WTC11 (cell line): Measurements from ENCODE around the gene SND1. TPM values are rescaled to one million over a fixed set of nuclear protein-coding genes. Genes with fewer than 3 reads are reported as not detected.

Experiments
- ATAC-seq: fragments of 200-7000 bp; cut with Tn5 transposase; 2 replicates; pipeline ENCODE4 v1.10.0; 2021; ENCODE audit warnings: mild to moderate bottlenecking, moderate library complexity
- CTCF ChIA-PET: fragments of 300-600 bp; sonication (Branson Sonifier 250); formaldehyde crosslinking; loops from one replicate; lab custom pipeline; 2021; ENCODE audit warnings: antibody characterized with exemption; lab: Charles Lee
- POLR2A ChIA-PET: fragments of 350-600 bp; sonication (Branson Sonifier 250); formaldehyde crosslinking; loops from one replicate; lab custom pipeline; 2021; ENCODE audit warnings: antibody characterized with exemption; lab: Charles Lee
- DNase-seq: peaks from one replicate; pipeline ENCODE4 v3.0.0; 2021; ENCODE audit warnings: low spot score
- H3K27ac Mint-ChIP-seq: 2 replicates; pipeline ENCODE4 v1.8.0; 2021; ENCODE audit warnings: mixed read lengths
- H3K27me3 Mint-ChIP-seq: 2 replicates; pipeline ENCODE4 v1.8.0; 2021; ENCODE audit warnings: low read depth, mild to moderate bottlenecking, moderate library complexity, mixed read lengths
- H3K36me3 Mint-ChIP-seq: 2 replicates; pipeline ENCODE4 v1.8.0; 2021; ENCODE audit warnings: mixed read lengths
- H3K4me1 Mint-ChIP-seq: 2 replicates; pipeline ENCODE4 v1.8.0; 2022; ENCODE audit warnings: mixed read lengths
- H3K4me3 Mint-ChIP-seq: 2 replicates; pipeline ENCODE4 v1.8.0; 2021; ENCODE audit warnings: mild to moderate bottlenecking, moderate library complexity, mixed read lengths
- H3K9me3 Mint-ChIP-seq: 2 replicates; pipeline ENCODE4 v1.8.0; 2021; ENCODE audit warnings: mixed read lengths
- AFF4 ChIP-seq: sonication (generic); formaldehyde crosslinking; IDR thresholded peaks from 2 replicates; pipeline ENCODE4 v1.8.1; 2023; ENCODE audit warnings: mild to moderate bottlenecking, missing genetic modification reagents, borderline replicate concordance
- CREB1 ChIP-seq: sonication (generic); formaldehyde crosslinking; IDR thresholded peaks from 2 replicates; pipeline ENCODE4 v1.8.0; 2023; ENCODE audit warnings: mild to moderate bottlenecking, missing genetic modification reagents
- CTCF ChIP-seq: fragments of 200-600 bp; IDR thresholded peaks from 2 replicates; pipeline ENCODE4 v1.8.0; 2022; ENCODE audit warnings: antibody characterized with exemption
- GABPB1 ChIP-seq: sonication (generic); formaldehyde crosslinking; IDR thresholded peaks from 2 replicates; pipeline ENCODE4 v1.8.1; 2023; ENCODE audit warnings: mild to moderate bottlenecking, missing genetic modification reagents
- GRHL2 ChIP-seq: fragments of 250-450 bp; sonication (Bioruptor Pico); IDR thresholded peaks from 2 replicates; pipeline ENCODE4 v1.8.0; 2022; ENCODE audit warnings: mild to moderate bottlenecking, moderate library complexity; ENCODE audit not compliant: insufficient replicate concordance, severe bottlenecking
- HMGA2 ChIP-seq: fragments of 250-450 bp; sonication (Bioruptor Pico); IDR thresholded peaks from 2 replicates; pipeline ENCODE4 v1.4.0; 2021; ENCODE audit warnings: mild to moderate bottlenecking, moderate library complexity
- HMGXB4 ChIP-seq: sonication (generic); formaldehyde crosslinking; IDR thresholded peaks from 2 replicates; pipeline ENCODE4 v1.8.1; 2023; ENCODE audit warnings: mild to moderate bottlenecking, moderate library complexity, missing genetic modification reagents
- IRF2 ChIP-seq: sonication (generic); formaldehyde crosslinking; IDR thresholded peaks from 2 replicates; pipeline ENCODE4 v1.8.0; 2022; ENCODE audit warnings: low read depth, missing genetic modification reagents, borderline replicate concordance
- NFE2L1 ChIP-seq: sonication (generic); formaldehyde crosslinking; IDR thresholded peaks from 2 replicates; pipeline ENCODE4 v1.8.1; 2023; ENCODE audit warnings: missing genetic modification reagents
- NFYB ChIP-seq: sonication (generic); formaldehyde crosslinking; conservative IDR thresholded peaks from 2 replicates; pipeline ENCODE4 v1.8.0; 2022; ENCODE audit warnings: low read depth, missing genetic modification reagents
- PRDM15 ChIP-seq: sonication (generic); formaldehyde crosslinking; IDR thresholded peaks from 2 replicates; pipeline ENCODE4 v1.8.0; 2022; ENCODE audit warnings: missing genetic modification reagents
- TEAD1 ChIP-seq: sonication (generic); formaldehyde crosslinking; IDR thresholded peaks from 2 replicates; pipeline ENCODE4 v1.8.0; 2022; ENCODE audit warnings: mild to moderate bottlenecking, missing genetic modification reagents
- ZNF232 ChIP-seq: sonication (generic); formaldehyde crosslinking; IDR thresholded peaks from 2 replicates; pipeline ENCODE4 v1.8.0; 2022; ENCODE audit warnings: mild to moderate bottlenecking, missing genetic modification reagents
- ZNF317 ChIP-seq: sonication (generic); formaldehyde crosslinking; IDR thresholded peaks from 2 replicates; pipeline ENCODE4 v1.8.1; 2023; ENCODE audit warnings: low read depth, mild to moderate bottlenecking, moderate library complexity, missing genetic modification reagents, borderline replicate concordance
- ZNF671 ChIP-seq: fragments of 250-450 bp; sonication (Bioruptor Pico); IDR thresholded peaks from 2 replicates; pipeline ENCODE4 v1.8.0; 2021; ENCODE audit warnings: mild to moderate bottlenecking
- total RNA-seq: library from RNA; stranded (reverse); gene quantifications from 3 replicates; pipeline ENCODE4 v1.2.3, GENCODE V29; 2021
- TF ChIP-seq, protein P1 (sequence below): sonication (generic); formaldehyde crosslinking; IDR thresholded peaks from 2 replicates; pipeline ENCODE4 v1.8.1; 2022; ENCODE audit warnings: mild to moderate bottlenecking, moderate library complexity, missing genetic modification reagents
- TF ChIP-seq, protein P2 (sequence below): sonication (generic); formaldehyde crosslinking; IDR thresholded peaks from 2 replicates; pipeline ENCODE4 v1.8.0; 2022; ENCODE audit warnings: mild to moderate bottlenecking, missing genetic modification reagents
- TF ChIP-seq, protein P3 (sequence below): sonication (generic); formaldehyde crosslinking; IDR thresholded peaks from 2 replicates; pipeline ENCODE4 v1.8.1; 2023; ENCODE audit warnings: mild to moderate bottlenecking, missing genetic modification reagents, moderate library complexity
- TF ChIP-seq, protein P4 (sequence below): sonication (generic); formaldehyde crosslinking; conservative IDR thresholded peaks from 2 replicates; pipeline ENCODE4 v1.8.1; 2022; ENCODE audit warnings: mild to moderate bottlenecking, missing genetic modification reagents

SND1 gene
- total RNA-seq, 1 experiment from 2014 or later, result 261 TPM

DNA sequence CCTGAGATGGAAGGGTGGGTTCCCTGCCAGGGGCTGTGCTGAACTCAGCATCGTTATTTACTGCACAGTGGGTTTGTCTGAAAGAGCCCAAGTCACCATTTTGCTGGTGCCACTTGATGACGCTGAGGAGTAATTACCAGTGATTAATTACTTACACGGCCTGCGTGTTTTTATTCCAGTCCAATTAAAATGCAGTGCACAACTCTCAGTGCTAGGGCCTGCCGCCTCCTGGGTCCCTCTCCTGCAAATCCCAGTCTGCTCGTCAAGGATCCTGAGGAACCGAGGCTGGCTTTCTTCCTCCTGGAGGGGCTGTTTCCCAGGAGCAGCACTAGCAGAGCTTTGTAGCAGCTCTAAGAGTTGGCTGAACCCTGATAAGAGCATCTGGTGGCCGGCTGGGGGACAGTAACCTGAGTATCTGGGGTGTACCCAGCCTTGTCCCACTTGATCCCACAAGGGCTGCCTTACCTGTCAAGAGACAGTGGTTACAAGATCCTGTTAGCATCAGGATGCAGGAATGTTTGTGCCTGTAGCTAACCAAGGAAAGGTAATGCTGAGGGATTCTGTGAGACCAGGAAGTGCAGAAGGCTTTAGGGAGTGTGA lies 424.3 kb downstream of the SND1 start:
- H3K9me3 Mint-ChIP-seq, result no peaks in the 10 kb centered on the region
- no peaks in the 10 kb centered on the region for H3K27me3 Mint-ChIP-seq
- H3K4me3 Mint-ChIP-seq, result no peak overlapping the region
- TF ChIP-seq AFF4 (no peak), TEAD1 (CRISPR knock-in tag) (no peak), CTCF (no peak), ZNF232 (CRISPR knock-in tag) (no peak), ZNF317 (no peak), ZNF671 (CRISPR knock-in tag) (no peak), GABPB1 (CRISPR knock-in tag) (no peak), NFE2L1 (CRISPR knock-in tag) (no peak), HMGA2 (CRISPR knock-in tag) (no peak), HMGXB4 (CRISPR knock-in tag) (no peak), IRF2 (CRISPR knock-in tag) (no peak), CREB1 (CRISPR knock-in tag) (no peak), NFYB (CRISPR knock-in tag) (no peak), GRHL2 (no peak), PRDM15 (CRISPR knock-in tag) (no peak)
- TF ChIP-seq, protein P1, sequence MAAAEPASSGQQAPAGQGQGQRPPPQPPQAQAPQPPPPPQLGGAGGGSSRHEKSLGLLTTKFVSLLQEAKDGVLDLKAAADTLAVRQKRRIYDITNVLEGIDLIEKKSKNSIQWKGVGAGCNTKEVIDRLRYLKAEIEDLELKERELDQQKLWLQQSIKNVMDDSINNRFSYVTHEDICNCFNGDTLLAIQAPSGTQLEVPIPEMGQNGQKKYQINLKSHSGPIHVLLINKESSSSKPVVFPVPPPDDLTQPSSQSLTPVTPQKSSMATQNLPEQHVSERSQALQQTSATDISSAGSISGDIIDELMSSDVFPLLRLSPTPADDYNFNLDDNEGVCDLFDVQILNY (CRISPR knock-in tag), result no peak
- TF ChIP-seq, protein P2, sequence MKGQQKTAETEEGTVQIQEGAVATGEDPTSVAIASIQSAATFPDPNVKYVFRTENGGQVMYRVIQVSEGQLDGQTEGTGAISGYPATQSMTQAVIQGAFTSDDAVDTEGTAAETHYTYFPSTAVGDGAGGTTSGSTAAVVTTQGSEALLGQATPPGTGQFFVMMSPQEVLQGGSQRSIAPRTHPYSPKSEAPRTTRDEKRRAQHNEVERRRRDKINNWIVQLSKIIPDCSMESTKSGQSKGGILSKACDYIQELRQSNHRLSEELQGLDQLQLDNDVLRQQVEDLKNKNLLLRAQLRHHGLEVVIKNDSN (CRISPR knock-in tag), result no peak
- TF ChIP-seq, protein P3, sequence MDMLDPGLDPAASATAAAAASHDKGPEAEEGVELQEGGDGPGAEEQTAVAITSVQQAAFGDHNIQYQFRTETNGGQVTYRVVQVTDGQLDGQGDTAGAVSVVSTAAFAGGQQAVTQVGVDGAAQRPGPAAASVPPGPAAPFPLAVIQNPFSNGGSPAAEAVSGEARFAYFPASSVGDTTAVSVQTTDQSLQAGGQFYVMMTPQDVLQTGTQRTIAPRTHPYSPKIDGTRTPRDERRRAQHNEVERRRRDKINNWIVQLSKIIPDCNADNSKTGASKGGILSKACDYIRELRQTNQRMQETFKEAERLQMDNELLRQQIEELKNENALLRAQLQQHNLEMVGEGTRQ (CRISPR knock-in tag), result no peak
- TF ChIP-seq, protein P4, sequence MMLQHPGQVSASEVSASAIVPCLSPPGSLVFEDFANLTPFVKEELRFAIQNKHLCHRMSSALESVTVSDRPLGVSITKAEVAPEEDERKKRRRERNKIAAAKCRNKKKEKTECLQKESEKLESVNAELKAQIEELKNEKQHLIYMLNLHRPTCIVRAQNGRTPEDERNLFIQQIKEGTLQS (CRISPR knock-in tag), result no peak
- peaks cover 10% of the 10 kb centered on the region; the same call in 1 of the 2 replicates for H3K4me1 Mint-ChIP-seq
- DNase-seq (no peak), ATAC-seq (no peak)
- POLR2A ChIA-PET, result interaction anchor here (0.5 kb wide), 1 partner anchor 1861 kb away, joined by 3 read pairs; no protein-coding TSS in a partner anchor
- CTCF ChIA-PET, result interaction anchor here (0.7 to 2.6 kb wide), 2 partner anchors 79 to 133 kb away, joined by 3 to 19 read pairs; no protein-coding TSS in a partner anchor
- no peak overlapping the region for H3K27ac Mint-ChIP-seq
- H3K36me3 Mint-ChIP-seq, result peaks cover 5% of the 10 kb centered on the region
